Progenitor cell of endocrine pancreas (in vitro differentiated cells): ENCODE data around the gene SEMA4D. TPM values are rescaled to one million over a fixed set of nuclear protein-coding genes. Genes with fewer than 3 reads are reported as not detected.

Source experiments
- DNase-seq: peaks from one replicate; pipeline ENCODE4 v3.0.0; 2021; ENCODE audit warnings: low spot score; ENCODE audit not compliant: unreplicated experiment
- H3K27ac Mint-ChIP-seq: 2 replicates; pipeline ENCODE4 v1.8.0; 2021; ENCODE audit warnings: mild to moderate bottlenecking, moderate library complexity, mixed read lengths
- H3K27me3 Mint-ChIP-seq: 2 replicates; pipeline ENCODE4 v1.8.0; 2021; ENCODE audit warnings: mixed read lengths
- H3K36me3 Mint-ChIP-seq: 2 replicates; pipeline ENCODE4 v1.8.0; 2022; ENCODE audit warnings: mixed read lengths; ENCODE audit not compliant: insufficient read depth
- H3K4me1 Mint-ChIP-seq: 2 replicates; pipeline ENCODE4 v1.8.0; 2021; ENCODE audit warnings: low read depth, mixed read lengths
- H3K4me3 Mint-ChIP-seq: 2 replicates; pipeline ENCODE4 v1.8.0; 2021; ENCODE audit warnings: low read depth, mild to moderate bottlenecking, moderate library complexity, mixed read lengths
- H3K9me3 Mint-ChIP-seq: 2 replicates; pipeline ENCODE4 v1.8.0; 2021; ENCODE audit warnings: low read depth, mixed read lengths
- total RNA-seq: library from RNA; stranded (reverse); gene quantifications from 2 replicates; pipeline ENCODE4 v1.2.1, GENCODE V29; 2021
- TF ChIP-seq, protein P1 (sequence below): fragments of 200-600 bp; sonication (generic); IDR thresholded peaks from one replicate; pipeline ENCODE4 v1.5.0; 2021; ENCODE audit warnings: antibody characterized with exemption, mild to moderate bottlenecking; ENCODE audit not compliant: unreplicated experiment

The SEMA4D gene
- total RNA-seq, 1 donor from 2014 or later, result 63.1 TPM

DNA sequence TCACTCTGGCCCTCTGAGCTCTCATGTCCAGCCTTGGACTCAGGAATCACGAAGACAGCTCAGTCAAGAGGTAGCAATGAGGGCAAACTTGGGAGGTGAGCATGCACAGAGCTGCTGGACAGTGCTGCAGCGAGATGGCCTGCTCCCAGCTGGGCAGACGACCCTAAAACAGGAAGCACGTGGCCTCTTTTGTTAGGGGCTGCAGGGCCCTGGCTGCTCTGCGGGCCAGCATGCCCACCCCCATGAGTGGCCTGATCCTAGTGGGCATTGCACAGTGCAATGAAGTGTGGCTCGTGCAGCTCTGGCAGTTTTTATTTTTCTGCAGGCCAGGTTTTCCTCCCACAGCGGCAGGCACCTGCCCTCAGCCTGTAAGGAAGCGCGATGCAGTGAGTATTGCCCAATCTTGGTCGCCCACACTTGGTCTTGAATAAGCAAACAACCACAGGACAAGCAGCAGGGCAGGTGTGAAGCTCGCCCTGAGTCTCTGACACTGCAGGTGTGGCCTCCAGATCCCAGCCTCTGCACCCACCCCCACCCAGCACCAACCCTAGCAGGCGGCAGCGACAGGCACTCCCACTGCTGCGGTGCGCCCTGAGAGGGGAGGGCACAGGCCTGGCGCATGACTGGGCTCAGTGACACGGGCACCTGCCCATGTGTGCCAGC is 60.8 kb downstream of the SEMA4D start:
- Mint-ChIP-seq H3K27ac (no peak overlapping the region), H3K27me3 (no peaks in the 10 kb centered on the region), H3K4me1 (peaks cover 15% of the 10 kb centered on the region), H3K36me3 (no peaks in the 10 kb centered on the region), H3K4me3 (no peak overlapping the region), H3K9me3 (no peaks in the 10 kb centered on the region)
- DNase-seq, result no peak
- TF ChIP-seq, protein P1, sequence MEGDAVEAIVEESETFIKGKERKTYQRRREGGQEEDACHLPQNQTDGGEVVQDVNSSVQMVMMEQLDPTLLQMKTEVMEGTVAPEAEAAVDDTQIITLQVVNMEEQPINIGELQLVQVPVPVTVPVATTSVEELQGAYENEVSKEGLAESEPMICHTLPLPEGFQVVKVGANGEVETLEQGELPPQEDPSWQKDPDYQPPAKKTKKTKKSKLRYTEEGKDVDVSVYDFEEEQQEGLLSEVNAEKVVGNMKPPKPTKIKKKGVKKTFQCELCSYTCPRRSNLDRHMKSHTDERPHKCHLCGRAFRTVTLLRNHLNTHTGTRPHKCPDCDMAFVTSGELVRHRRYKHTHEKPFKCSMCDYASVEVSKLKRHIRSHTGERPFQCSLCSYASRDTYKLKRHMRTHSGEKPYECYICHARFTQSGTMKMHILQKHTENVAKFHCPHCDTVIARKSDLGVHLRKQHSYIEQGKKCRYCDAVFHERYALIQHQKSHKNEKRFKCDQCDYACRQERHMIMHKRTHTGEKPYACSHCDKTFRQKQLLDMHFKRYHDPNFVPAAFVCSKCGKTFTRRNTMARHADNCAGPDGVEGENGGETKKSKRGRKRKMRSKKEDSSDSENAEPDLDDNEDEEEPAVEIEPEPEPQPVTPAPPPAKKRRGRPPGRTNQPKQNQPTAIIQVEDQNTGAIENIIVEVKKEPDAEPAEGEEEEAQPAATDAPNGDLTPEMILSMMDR, result no peak

DNA sequence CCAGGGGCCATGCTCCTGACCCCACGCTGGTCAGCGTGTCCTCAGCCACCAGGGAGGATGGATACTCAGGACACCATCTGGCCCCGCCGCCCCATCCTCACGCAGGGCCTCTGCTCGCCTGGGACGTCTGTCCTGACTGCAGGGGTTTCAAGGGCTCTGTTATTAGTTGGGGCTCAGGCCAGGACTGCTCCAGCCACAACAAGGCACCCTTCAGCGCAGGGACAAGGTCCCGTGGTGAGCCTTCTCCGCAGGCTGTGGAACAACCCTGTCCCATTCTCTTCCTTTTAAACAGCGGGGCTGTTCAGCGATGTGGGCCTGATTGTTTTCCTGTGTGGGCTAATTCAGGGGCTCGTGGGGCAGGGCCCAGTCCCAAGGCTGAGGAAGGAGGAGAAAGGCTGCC is 61.6 kb downstream of the SEMA4D start:
- H3K36me3 Mint-ChIP-seq, result no peaks in the 10 kb centered on the region
- TF ChIP-seq, protein P1, result no peak
- DNase-seq, result no peak
- H3K27ac Mint-ChIP-seq, result no peak overlapping the region
- H3K4me3 Mint-ChIP-seq, result no peak overlapping the region
- H3K4me1 Mint-ChIP-seq, result peaks cover 10% of the 10 kb centered on the region
- no peaks in the 10 kb centered on the region for H3K27me3 Mint-ChIP-seq
- H3K9me3 Mint-ChIP-seq, result no peaks in the 10 kb centered on the region

DNA sequence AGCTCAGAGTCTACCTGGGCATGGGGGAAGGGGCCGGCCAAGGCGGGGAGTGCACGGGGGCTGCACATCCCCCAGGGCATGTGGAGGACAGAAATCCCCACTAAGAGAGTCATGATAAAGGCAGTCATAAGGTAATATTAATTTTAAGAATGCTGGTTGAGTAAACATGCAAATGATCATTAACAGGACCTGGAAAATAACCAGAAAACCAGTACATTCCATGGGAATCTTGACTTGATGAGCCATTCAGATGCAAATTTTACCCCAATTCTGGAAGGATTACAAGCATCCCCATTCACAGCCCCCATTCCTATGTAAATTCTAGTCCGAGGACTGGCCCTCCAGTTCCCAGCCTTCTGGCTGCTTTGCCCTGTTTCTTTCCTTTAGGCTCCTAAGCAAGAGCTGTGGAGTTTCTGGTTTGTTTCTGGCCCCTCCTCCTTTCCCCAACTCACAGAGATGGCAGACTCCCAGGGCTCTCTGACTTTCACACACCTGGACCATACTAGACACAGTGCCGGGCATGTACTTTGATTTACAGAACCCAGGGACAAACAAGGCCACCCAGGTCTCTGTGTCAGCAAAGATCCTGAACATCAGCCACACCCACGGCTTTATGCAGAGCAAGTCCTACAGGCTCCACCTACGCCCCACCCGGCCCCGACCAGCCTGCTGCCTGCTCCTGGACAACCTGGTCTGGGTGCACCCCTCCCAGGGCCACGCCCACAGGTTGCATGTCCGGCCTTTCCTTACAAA is 62.7 kb downstream of the SEMA4D start:
- peak overlapping the region; percentile 80 for H3K27ac Mint-ChIP-seq
- peaks cover 5% of the 10 kb centered on the region for H3K4me1 Mint-ChIP-seq
- DNase-seq, result no peak
- no peaks in the 10 kb centered on the region for H3K9me3 Mint-ChIP-seq
- TF ChIP-seq, protein P1, result no peak
- H3K27me3 Mint-ChIP-seq, result no peaks in the 10 kb centered on the region
- H3K36me3 Mint-ChIP-seq, result no peaks in the 10 kb centered on the region
- no peak overlapping the region for H3K4me3 Mint-ChIP-seq

DNA sequence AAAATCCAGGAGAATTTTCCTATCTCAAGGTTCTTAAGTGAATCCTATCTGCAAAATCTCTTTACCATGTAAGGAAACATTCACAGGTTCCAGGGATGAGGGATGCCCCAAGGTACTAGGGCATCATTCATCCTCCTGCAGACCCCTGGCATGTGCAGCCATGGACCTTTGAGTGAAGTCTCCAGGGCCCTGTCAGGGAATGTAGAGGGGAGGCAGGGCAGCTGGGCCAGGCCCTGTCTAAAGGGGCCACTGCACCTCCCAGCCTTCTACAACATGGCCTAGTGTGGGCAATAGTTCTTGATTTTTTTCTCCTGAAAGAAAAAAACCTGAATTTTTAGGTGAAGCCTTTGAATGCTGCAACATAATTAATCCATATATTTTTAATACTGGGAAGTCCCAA is 63.3 kb downstream of the SEMA4D start:
- Mint-ChIP-seq H3K27ac (no peak overlapping the region), H3K27me3 (no peaks in the 10 kb centered on the region), H3K4me3 (no peak overlapping the region), H3K4me1 (peaks cover 5% of the 10 kb centered on the region), H3K36me3 (no peaks in the 10 kb centered on the region), H3K9me3 (no peaks in the 10 kb centered on the region)
- TF ChIP-seq, protein P1, result no peak
- no peak for DNase-seq

DNA sequence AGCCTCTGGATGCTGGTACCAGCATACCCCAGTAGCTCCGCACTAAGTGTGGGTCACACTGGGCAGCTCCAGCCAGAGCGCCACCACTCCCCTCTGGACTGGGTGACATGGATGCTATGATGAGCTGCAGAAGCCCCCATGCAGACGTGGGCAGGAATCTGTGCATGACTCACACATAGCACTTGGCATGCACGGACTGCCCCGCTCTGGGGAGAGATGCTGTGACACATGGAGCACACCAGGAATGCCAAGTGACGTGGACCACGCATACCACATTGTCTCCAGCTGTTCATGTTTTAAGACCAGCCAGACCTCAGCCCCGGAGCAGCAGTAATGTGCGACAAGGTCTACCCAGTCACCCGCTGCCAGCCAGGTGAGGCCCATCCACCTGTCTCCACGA is 64.1 kb downstream of the SEMA4D start:
- DNase-seq, result no peak
- H3K4me1 Mint-ChIP-seq, result peaks cover 5% of the 10 kb centered on the region
- no peaks in the 10 kb centered on the region for H3K27me3 Mint-ChIP-seq

More for the DNA sequence above, 64.1 kb downstream of the SEMA4D start:
- Mint-ChIP-seq H3K4me3 (no peak overlapping the region), H3K36me3 (no peaks in the 10 kb centered on the region), H3K9me3 (no peaks in the 10 kb centered on the region), H3K27ac (no peak overlapping the region)
- TF ChIP-seq, protein P1, result no peak
